NT2/D1 (cell line): ENCODE data around the gene ERBB2.

Experiments used
- SUZ12 ChIP-seq: IDR thresholded peaks from 2 replicates; pipeline ENCODE4 v1.6.1; 2011; ENCODE audit not compliant: insufficient read length, insufficient read depth; ENCODE audit errors: extremely low read depth
- ZNF274 ChIP-seq: IDR thresholded peaks from 2 replicates; pipeline ENCODE4 v1.6.1; 2011; ENCODE audit warnings: mild to moderate bottlenecking, low read depth, low read length

DNA sequence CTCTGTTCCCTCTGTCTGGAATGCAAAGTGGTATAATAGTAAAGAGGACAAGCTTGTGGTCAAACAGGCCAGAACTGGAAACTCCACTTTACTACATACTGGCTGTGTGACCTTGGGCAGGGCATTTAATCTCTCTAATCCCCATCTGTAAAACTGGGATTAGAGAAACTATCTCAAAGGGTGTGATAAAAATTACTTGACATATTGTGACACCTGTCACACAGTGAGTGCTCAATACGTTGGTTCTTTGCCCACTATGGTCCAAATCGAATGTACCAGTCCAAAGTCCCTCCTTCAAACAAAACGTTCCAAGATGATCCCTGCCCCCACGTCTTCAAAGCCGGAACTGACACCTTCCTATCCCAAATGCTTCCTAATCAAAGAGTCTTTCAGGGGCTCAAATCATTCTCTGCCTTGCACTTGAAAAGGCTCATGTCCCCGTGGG, 12.7 kb upstream of the ERBB2 start:
- no peak for TF ChIP-seq ZNF274
- TF ChIP-seq SUZ12, result no peak
